ENCODE measurements around the gene ACER1. TPM values are rescaled to one million over a fixed set of nuclear protein-coding genes. Genes with fewer than 3 reads are reported as not detected.
A peak's percentile ranks its signal among the peaks of the same experiment; 100 is the strongest.

The ACER1 gene
- total RNA-seq, 6 experiments from 2014 or later = not detected

DNA sequence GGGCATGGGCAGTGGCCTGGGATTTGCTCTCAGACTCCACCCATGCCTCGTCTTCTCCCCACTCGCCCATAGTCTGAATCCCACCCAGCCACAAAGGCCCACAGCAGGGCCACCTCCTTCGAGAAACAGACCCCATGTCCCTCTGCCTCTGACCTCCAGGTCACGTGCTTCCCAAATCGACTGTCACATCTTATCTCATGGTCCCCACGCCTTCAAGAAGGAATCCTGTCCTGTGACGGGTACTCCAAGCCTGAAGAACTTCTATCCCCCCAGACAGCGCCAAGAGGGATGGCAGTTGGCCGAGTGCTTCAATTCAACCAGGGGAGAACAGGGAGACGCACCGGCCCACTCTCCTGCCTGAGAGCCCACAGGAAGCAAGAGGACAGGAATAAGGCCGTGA is 70.1 kb downstream of the ACER1 start:
- Mint-ChIP-seq H3K4me3 (no peak overlapping the region), H3K9me3 (no peaks in the 10 kb centered on the region), H3K4me1 (ENCODE audit: low read depth) (peaks cover 20% of the 10 kb centered on the region), H3K27me3 (ENCODE audit: insufficient read depth) (no peaks in the 10 kb centered on the region; the same call in 1 of the 2 replicates), H3K36me3 (ENCODE audit: low read depth) (peaks cover 23% of the 10 kb centered on the region), H3K27ac (peak overlapping the region; percentile 67)
- TF ChIP-seq, protein P1, sequence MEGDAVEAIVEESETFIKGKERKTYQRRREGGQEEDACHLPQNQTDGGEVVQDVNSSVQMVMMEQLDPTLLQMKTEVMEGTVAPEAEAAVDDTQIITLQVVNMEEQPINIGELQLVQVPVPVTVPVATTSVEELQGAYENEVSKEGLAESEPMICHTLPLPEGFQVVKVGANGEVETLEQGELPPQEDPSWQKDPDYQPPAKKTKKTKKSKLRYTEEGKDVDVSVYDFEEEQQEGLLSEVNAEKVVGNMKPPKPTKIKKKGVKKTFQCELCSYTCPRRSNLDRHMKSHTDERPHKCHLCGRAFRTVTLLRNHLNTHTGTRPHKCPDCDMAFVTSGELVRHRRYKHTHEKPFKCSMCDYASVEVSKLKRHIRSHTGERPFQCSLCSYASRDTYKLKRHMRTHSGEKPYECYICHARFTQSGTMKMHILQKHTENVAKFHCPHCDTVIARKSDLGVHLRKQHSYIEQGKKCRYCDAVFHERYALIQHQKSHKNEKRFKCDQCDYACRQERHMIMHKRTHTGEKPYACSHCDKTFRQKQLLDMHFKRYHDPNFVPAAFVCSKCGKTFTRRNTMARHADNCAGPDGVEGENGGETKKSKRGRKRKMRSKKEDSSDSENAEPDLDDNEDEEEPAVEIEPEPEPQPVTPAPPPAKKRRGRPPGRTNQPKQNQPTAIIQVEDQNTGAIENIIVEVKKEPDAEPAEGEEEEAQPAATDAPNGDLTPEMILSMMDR (IDR thresholded peaks at IDR 0.05) = no peak
- no peak for DNase-seq

DNA sequence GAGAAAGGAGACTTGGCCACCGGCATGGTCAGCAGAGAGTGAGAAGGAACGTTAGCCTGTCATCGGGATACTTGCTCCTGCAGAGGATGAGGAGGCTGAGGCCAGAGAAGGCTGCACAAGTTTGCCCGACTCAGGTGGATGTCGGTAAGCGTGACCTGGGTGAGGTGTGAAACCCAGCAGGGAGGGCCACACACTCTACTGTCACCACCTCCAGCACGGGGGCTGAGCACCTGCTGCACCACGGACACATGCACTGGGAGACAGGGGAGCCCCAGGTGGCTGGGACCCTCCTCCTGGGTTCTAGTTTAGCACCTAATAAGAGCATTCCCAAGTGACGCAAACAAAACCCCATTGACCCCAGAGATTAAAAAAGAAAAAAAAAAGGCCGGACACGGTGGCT is 70.9 kb downstream of the ACER1 start:
- DNase-seq = no peak
- Mint-ChIP-seq H3K9me3 (no peaks in the 10 kb centered on the region), H3K27ac (no peak overlapping the region), H3K36me3 (ENCODE audit: low read depth) (peaks cover 23% of the 10 kb centered on the region; the same call in 1 of the 2 replicates), H3K4me3 (no peak overlapping the region), H3K27me3 (ENCODE audit: insufficient read depth) (no peaks in the 10 kb centered on the region; the same call in 1 of the 2 replicates), H3K4me1 (ENCODE audit: low read depth) (peaks cover 20% of the 10 kb centered on the region)
- TF ChIP-seq, protein P1 (IDR thresholded peaks at IDR 0.05) = no peak

DNA sequence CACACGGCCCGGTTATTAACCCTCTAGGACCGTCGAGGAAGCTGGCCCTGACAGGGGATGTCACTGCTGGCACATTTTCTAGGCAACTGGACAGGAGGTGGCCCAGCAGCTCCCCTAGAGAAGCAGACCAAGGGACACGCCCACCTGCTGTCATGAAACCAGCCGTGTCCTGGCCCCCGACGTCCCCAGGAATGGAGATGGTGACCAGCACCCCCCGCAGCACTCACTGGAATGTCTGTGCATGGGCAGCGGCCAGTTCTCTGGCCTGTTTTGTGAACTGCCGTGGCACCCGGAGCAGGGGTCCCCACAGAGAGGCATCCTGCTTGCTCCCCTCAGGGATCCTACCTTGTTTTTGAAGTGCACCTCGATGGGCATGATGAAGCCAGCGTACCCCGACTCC is 71.5 kb downstream of the ACER1 start:
- Mint-ChIP-seq H3K4me3 (no peak overlapping the region), H3K9me3 (no peaks in the 10 kb centered on the region), H3K27me3 (ENCODE audit: insufficient read depth) (no peaks in the 10 kb centered on the region; the same call in 1 of the 2 replicates), H3K27ac (no peak overlapping the region), H3K36me3 (ENCODE audit: low read depth) (peaks cover 22% of the 10 kb centered on the region), H3K4me1 (ENCODE audit: low read depth) (peaks cover 20% of the 10 kb centered on the region)
- no peak for DNase-seq
- TF ChIP-seq, protein P1 (IDR thresholded peaks at IDR 0.05) = no peak

DNA sequence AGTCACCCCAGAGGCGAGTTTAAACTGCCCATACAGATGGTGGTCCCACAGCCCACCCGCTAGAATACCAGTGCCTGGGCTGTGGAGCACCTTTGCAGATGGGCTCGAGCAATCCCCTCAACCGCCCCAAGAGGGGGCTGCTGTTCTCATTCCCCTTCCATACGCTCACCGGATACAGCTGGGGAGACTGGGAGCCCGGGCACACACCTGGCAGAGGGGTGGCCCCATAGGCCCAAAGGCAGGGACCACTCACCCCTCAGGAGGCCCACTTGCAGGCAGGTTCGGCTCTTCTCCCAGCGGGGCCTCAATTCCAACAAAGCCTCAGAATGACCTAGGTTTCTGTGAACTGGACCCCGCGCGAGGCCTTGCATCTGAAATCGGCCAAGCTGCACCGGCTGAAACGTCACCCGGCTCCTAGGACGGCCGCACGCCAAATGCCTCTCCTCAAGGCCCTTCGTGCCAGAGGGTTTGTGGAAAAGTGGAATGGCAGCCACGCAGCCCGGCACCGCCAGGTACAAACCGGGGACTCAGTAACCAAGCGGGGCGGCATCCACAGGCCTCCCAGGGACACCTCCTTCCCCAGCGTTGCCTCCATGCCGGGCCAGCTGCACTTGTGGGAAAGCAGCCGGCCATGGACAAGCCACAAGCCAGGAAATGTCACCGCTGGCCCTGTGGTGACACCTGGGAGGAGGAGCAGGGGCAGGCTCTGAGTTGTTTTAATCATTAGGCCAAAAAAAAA is 72.3 kb downstream of the ACER1 start:
- Mint-ChIP-seq H3K4me1 (ENCODE audit: low read depth) (peaks cover 20% of the 10 kb centered on the region), H3K9me3 (no peaks in the 10 kb centered on the region), H3K4me3 (no peak overlapping the region), H3K27me3 (ENCODE audit: insufficient read depth) (no peaks in the 10 kb centered on the region; the same call in 1 of the 2 replicates), H3K27ac (no peak overlapping the region), H3K36me3 (ENCODE audit: low read depth) (peaks cover 25% of the 10 kb centered on the region)
- no peak for DNase-seq
- TF ChIP-seq, protein P1 (IDR thresholded peaks at IDR 0.05) = peak; percentile 75

DNA sequence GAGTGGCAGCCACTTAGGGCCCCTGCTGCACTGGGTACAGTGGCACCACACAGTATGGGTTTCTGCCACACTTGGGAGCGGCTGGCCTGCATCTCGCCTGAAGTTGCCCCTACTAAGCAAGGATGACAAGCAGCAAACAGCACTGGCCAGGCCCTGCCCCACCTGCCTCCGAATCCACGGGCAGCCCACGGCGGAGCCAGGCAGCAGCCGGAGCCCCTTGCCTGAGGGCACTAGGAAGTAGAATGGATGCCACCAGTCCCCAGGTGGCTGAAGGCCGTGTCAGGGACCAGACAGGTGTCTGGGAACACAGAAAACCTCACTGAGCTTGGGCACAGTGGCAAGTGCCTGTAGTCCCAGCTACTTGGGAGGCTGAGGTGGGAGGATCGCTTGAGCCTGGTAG is 73.0 kb downstream of the ACER1 start:
- peaks cover 25% of the 10 kb centered on the region for H3K36me3 Mint-ChIP-seq (ENCODE audit: low read depth)
- no peaks in the 10 kb centered on the region for H3K9me3 Mint-ChIP-seq

More for the DNA sequence above, 73.0 kb downstream of the ACER1 start:
- Mint-ChIP-seq H3K4me1 (ENCODE audit: low read depth) (peaks cover 20% of the 10 kb centered on the region), H3K27me3 (ENCODE audit: insufficient read depth) (no peaks in the 10 kb centered on the region; the same call in 1 of the 2 replicates), H3K4me3 (no peak overlapping the region), H3K27ac (no peak overlapping the region)
- DNase-seq = no peak
- TF ChIP-seq, protein P1 (IDR thresholded peaks at IDR 0.05) = no peak
